HEK293 (cell line): ENCODE results near the gene HSF2.

Source experiments
- YY1 ChIP-seq: fragments of 450-650 bp; formaldehyde crosslinking; IDR thresholded peaks from 2 replicates; pipeline ENCODE4 v1.5.1; 2018; ENCODE audit warnings: missing biosample characterization, missing genetic modification characterization
- ZEB2 ChIP-seq: fragments of 450-650 bp; formaldehyde crosslinking; IDR thresholded peaks from 2 replicates; pipeline ENCODE4 v1.5.1; 2016; ENCODE audit warnings: missing biosample characterization, missing genetic modification characterization
- ZNF10 ChIP-seq: fragments of 450-650 bp; formaldehyde crosslinking; IDR thresholded peaks from 2 replicates; pipeline ENCODE4 v1.5.1; 2017; ENCODE audit warnings: missing biosample characterization, missing genetic modification characterization
- ZNF16 ChIP-seq: fragments of 450-650 bp; formaldehyde crosslinking; IDR thresholded peaks from 2 replicates; pipeline ENCODE4 v1.5.1; 2016; ENCODE audit warnings: low read depth, missing biosample characterization, missing genetic modification characterization
- ZNF768 ChIP-seq: fragments of 450-650 bp; formaldehyde crosslinking; IDR thresholded peaks from 2 replicates; pipeline ENCODE4 v1.5.1; 2018; ENCODE audit warnings: missing biosample characterization, mild to moderate bottlenecking, missing genetic modification characterization
- ZSCAN23 ChIP-seq: fragments of 450-650 bp; formaldehyde crosslinking; IDR thresholded peaks from 2 replicates; pipeline ENCODE4 v1.5.1; 2016; ENCODE audit warnings: missing biosample characterization, missing genetic modification characterization
- TF ChIP-seq, protein P1 (sequence below): fragments of 450-650 bp; formaldehyde crosslinking; IDR thresholded peaks from 2 replicates; pipeline ENCODE4 v1.5.1; 2016; ENCODE audit warnings: missing biosample characterization, missing genetic modification characterization
- TF ChIP-seq, protein P2 (sequence below): fragments of 450-650 bp; formaldehyde crosslinking; IDR thresholded peaks from 2 replicates; pipeline ENCODE4 v1.5.1; 2016; ENCODE audit warnings: missing biosample characterization, missing genetic modification characterization
- TF ChIP-seq, protein P3 (sequence below): fragments of 450-650 bp; formaldehyde crosslinking; IDR thresholded peaks from 2 replicates; pipeline ENCODE4 v1.5.1; 2016; ENCODE audit warnings: missing biosample characterization, missing genetic modification characterization
- TF ChIP-seq, protein P4 (sequence below): fragments of 450-650 bp; formaldehyde crosslinking; IDR thresholded peaks from 2 replicates; pipeline ENCODE4 v1.5.1; 2016; ENCODE audit warnings: missing biosample characterization, missing genetic modification characterization
- TF ChIP-seq, protein P5 (sequence below): fragments of 450-650 bp; formaldehyde crosslinking; IDR thresholded peaks from 2 replicates; pipeline ENCODE4 v1.5.1; 2016; ENCODE audit warnings: missing biosample characterization, missing genetic modification characterization
- TF ChIP-seq, protein P6 (sequence below): fragments of 450-650 bp; formaldehyde crosslinking; IDR thresholded peaks from 2 replicates; pipeline ENCODE4 v1.5.1; 2016; ENCODE audit warnings: missing biosample characterization, missing genetic modification characterization
- TF ChIP-seq, protein P7 (sequence below): fragments of 450-650 bp; formaldehyde crosslinking; conservative IDR thresholded peaks from 2 replicates; pipeline ENCODE4 v1.5.1; 2016; ENCODE audit warnings: low read depth, missing biosample characterization, missing genetic modification characterization
- TF ChIP-seq, protein P8 (sequence below): fragments of 450-650 bp; formaldehyde crosslinking; IDR thresholded peaks from 2 replicates; pipeline ENCODE4 v1.5.1; 2016; ENCODE audit warnings: missing biosample characterization, missing genetic modification characterization

DNA sequence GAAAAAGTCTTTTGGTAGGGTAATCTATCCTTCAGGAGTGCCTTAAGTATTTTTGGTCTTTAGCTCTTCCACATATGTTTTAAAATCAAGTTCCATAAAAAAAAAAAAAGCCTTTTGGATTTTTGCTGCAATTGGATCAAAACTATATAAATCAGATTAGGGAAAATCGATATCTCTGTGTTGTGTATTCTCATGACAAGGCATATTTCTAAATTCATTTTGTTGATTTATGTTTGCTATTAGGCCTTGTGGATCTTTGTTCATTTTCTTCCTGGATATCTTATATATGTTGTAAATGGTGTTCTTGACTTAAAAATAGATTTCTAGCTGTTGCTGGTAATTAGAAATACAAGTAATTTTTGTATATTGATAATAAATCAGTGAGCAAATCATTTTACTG, 8.8 kb downstream of the HSF2 start:
- TF ChIP-seq, protein P1, sequence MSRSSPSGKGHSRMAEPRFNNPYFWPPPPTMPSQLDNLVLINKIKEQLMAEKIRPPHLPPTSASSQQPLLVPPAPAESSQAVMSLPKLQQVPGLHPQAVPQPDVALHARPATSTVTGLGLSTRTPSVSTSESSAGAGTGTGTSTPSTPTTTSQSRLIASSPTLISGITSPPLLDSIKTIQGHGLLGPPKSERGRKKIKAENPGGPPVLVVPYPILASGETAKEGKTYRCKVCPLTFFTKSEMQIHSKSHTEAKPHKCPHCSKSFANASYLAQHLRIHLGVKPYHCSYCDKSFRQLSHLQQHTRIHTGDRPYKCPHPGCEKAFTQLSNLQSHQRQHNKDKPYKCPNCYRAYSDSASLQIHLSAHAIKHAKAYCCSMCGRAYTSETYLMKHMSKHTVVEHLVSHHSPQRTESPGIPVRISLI (tag by site-specific recombination): no peak
- TF ChIP-seq, protein P2, sequence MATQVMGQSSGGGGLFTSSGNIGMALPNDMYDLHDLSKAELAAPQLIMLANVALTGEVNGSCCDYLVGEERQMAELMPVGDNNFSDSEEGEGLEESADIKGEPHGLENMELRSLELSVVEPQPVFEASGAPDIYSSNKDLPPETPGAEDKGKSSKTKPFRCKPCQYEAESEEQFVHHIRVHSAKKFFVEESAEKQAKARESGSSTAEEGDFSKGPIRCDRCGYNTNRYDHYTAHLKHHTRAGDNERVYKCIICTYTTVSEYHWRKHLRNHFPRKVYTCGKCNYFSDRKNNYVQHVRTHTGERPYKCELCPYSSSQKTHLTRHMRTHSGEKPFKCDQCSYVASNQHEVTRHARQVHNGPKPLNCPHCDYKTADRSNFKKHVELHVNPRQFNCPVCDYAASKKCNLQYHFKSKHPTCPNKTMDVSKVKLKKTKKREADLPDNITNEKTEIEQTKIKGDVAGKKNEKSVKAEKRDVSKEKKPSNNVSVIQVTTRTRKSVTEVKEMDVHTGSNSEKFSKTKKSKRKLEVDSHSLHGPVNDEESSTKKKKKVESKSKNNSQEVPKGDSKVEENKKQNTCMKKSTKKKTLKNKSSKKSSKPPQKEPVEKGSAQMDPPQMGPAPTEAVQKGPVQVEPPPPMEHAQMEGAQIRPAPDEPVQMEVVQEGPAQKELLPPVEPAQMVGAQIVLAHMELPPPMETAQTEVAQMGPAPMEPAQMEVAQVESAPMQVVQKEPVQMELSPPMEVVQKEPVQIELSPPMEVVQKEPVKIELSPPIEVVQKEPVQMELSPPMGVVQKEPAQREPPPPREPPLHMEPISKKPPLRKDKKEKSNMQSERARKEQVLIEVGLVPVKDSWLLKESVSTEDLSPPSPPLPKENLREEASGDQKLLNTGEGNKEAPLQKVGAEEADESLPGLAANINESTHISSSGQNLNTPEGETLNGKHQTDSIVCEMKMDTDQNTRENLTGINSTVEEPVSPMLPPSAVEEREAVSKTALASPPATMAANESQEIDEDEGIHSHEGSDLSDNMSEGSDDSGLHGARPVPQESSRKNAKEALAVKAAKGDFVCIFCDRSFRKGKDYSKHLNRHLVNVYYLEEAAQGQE (tag by site-specific recombination): no peak
- TF ChIP-seq, protein P3, sequence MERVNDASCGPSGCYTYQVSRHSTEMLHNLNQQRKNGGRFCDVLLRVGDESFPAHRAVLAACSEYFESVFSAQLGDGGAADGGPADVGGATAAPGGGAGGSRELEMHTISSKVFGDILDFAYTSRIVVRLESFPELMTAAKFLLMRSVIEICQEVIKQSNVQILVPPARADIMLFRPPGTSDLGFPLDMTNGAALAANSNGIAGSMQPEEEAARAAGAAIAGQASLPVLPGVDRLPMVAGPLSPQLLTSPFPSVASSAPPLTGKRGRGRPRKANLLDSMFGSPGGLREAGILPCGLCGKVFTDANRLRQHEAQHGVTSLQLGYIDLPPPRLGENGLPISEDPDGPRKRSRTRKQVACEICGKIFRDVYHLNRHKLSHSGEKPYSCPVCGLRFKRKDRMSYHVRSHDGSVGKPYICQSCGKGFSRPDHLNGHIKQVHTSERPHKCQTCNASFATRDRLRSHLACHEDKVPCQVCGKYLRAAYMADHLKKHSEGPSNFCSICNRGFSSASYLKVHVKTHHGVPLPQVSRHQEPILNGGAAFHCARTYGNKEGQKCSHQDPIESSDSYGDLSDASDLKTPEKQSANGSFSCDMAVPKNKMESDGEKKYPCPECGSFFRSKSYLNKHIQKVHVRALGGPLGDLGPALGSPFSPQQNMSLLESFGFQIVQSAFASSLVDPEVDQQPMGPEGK (tag by site-specific recombination): no peak
- TF ChIP-seq, protein P4, sequence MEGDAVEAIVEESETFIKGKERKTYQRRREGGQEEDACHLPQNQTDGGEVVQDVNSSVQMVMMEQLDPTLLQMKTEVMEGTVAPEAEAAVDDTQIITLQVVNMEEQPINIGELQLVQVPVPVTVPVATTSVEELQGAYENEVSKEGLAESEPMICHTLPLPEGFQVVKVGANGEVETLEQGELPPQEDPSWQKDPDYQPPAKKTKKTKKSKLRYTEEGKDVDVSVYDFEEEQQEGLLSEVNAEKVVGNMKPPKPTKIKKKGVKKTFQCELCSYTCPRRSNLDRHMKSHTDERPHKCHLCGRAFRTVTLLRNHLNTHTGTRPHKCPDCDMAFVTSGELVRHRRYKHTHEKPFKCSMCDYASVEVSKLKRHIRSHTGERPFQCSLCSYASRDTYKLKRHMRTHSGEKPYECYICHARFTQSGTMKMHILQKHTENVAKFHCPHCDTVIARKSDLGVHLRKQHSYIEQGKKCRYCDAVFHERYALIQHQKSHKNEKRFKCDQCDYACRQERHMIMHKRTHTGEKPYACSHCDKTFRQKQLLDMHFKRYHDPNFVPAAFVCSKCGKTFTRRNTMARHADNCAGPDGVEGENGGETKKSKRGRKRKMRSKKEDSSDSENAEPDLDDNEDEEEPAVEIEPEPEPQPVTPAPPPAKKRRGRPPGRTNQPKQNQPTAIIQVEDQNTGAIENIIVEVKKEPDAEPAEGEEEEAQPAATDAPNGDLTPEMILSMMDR (tag by site-specific recombination): no peak
- TF ChIP-seq, protein P5, sequence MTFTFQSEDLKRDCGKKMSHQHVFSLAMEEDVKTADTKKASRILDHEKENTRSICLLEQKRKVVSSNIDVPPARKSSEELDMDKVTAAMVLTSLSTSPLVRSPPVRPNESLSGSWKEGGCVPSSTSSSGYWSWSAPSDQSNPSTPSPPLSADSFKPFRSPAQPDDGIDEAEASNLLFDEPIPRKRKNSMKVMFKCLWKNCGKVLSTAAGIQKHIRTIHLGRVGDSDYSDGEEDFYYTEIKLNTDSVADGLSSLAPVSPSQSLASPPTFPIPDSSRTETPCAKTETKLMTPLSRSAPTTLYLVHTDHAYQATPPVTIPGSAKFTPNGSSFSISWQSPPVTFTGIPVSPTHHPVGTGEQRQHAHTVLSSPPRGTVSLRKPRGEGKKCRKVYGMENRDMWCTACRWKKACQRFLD (tag by site-specific recombination): no peak
- TF ChIP-seq, protein P6, sequence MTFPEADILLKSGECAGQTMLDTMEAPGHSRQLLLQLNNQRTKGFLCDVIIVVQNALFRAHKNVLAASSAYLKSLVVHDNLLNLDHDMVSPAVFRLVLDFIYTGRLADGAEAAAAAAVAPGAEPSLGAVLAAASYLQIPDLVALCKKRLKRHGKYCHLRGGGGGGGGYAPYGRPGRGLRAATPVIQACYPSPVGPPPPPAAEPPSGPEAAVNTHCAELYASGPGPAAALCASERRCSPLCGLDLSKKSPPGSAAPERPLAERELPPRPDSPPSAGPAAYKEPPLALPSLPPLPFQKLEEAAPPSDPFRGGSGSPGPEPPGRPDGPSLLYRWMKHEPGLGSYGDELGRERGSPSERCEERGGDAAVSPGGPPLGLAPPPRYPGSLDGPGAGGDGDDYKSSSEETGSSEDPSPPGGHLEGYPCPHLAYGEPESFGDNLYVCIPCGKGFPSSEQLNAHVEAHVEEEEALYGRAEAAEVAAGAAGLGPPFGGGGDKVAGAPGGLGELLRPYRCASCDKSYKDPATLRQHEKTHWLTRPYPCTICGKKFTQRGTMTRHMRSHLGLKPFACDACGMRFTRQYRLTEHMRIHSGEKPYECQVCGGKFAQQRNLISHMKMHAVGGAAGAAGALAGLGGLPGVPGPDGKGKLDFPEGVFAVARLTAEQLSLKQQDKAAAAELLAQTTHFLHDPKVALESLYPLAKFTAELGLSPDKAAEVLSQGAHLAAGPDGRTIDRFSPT (tag by site-specific recombination): no peak
- TF ChIP-seq ZNF16 (tag by site-specific recombination): no peak
- no peak for TF ChIP-seq ZNF10 (tag by site-specific recombination)
- TF ChIP-seq, protein P7, sequence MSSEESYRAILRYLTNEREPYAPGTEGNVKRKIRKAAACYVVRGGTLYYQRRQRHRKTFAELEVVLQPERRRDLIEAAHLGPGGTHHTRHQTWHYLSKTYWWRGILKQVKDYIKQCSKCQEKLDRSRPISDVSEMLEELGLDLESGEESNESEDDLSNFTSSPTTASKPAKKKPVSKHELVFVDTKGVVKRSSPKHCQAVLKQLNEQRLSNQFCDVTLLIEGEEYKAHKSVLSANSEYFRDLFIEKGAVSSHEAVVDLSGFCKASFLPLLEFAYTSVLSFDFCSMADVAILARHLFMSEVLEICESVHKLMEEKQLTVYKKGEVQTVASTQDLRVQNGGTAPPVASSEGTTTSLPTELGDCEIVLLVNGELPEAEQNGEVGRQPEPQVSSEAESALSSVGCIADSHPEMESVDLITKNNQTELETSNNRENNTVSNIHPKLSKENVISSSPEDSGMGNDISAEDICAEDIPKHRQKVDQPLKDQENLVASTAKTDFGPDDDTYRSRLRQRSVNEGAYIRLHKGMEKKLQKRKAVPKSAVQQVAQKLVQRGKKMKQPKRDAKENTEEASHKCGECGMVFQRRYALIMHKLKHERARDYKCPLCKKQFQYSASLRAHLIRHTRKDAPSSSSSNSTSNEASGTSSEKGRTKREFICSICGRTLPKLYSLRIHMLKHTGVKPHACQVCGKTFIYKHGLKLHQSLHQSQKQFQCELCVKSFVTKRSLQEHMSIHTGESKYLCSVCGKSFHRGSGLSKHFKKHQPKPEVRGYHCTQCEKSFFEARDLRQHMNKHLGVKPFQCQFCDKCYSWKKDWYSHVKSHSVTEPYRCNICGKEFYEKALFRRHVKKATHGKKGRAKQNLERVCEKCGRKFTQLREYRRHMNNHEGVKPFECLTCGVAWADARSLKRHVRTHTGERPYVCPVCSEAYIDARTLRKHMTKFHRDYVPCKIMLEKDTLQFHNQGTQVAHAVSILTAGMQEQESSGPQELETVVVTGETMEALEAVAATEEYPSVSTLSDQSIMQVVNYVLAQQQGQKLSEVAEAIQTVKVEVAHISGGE (tag by site-specific recombination): no peak
- no peak for TF ChIP-seq ZNF768 (tag by site-specific recombination)
- TF ChIP-seq, protein P8, sequence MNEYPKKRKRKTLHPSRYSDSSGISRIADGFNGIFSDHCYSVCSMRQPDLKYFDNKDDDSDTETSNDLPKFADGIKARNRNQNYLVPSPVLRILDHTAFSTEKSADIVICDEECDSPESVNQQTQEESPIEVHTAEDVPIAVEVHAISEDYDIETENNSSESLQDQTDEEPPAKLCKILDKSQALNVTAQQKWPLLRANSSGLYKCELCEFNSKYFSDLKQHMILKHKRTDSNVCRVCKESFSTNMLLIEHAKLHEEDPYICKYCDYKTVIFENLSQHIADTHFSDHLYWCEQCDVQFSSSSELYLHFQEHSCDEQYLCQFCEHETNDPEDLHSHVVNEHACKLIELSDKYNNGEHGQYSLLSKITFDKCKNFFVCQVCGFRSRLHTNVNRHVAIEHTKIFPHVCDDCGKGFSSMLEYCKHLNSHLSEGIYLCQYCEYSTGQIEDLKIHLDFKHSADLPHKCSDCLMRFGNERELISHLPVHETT: no peak
- TF ChIP-seq YY1 (tag by site-specific recombination): no peak
- TF ChIP-seq ZEB2: no peak
- TF ChIP-seq ZSCAN23 (tag by site-specific recombination): no peak
